H1 (cell line): Measurements from ENCODE around the gene GCLC. TPM values are rescaled to one million over a fixed set of nuclear protein-coding genes. Genes with fewer than 3 reads are reported as not detected.
A peak's percentile ranks its signal among the peaks of the same experiment; 100 is the strongest.

Experiments used
- CTCF ChIA-PET: fragments of 300-600 bp; sonication (Branson Sonifier 250); formaldehyde crosslinking; loops from one replicate; lab custom pipeline; 2021; ENCODE audit not compliant: partially characterized antibody; lab: Charles Lee
- POLR2A ChIA-PET: fragments of 300-600 bp; sonication (Branson Sonifier 250); formaldehyde crosslinking; loops from one replicate; lab custom pipeline; 2021; ENCODE audit warnings: inconsistent platforms; ENCODE audit not compliant: partially characterized antibody; lab: Charles Lee
- DNase-seq, 2 experiments: peaks; one replicate each; pipeline versions ENCODE4 v3.0.0 to v3.0.0-alpha.2; 2010 to 2022; ENCODE audit warnings: low spot score in 2 of 2, low read depth in 1 of 2, mixed read lengths in 1 of 2
- FAIRE-seq: peaks from 2 replicates; lab custom pipeline; 2011; peaks lifted over from hg19 to GRCh38; lab: Jason Lieb, UNC
- H2AFZ ChIP-seq: 2 replicates; pipeline ENCODE4 v1.8.1; 2012; ENCODE audit warnings: low read length, inconsistent platforms
- H2AK5ac ChIP-seq: 2 replicates; pipeline ENCODE4 v1.6.1; 2013; ENCODE audit warnings: low read depth, low read length
- H2BK120ac ChIP-seq: replicated peaks from 2 replicates; pipeline ENCODE3; 2013; ENCODE audit warnings: low read depth, low read length, inconsistent platforms
- H2BK12ac ChIP-seq: 2 replicates; pipeline ENCODE4 v1.6.1; 2013; ENCODE audit warnings: low read depth, low read length
- H2BK15ac ChIP-seq: 2 replicates; pipeline ENCODE4 v1.6.1; 2013; ENCODE audit warnings: low read length
- H2BK20ac ChIP-seq: 2 replicates; pipeline ENCODE4 v1.6.1; 2013; ENCODE audit warnings: low read length
- H2BK5ac ChIP-seq: 2 replicates; pipeline ENCODE4 v1.6.1; 2013; ENCODE audit warnings: low read depth, low read length
- H3K14ac ChIP-seq: 2 replicates; pipeline ENCODE4 v1.6.1; 2013; ENCODE audit warnings: inconsistent platforms; ENCODE audit not compliant: insufficient read length
- H3K18ac ChIP-seq: 2 replicates; pipeline ENCODE4 v1.6.1; 2013; ENCODE audit warnings: low read length; ENCODE audit errors: extremely low read depth
- H3K23ac ChIP-seq: 2 replicates; pipeline ENCODE4 v1.6.1; 2013; ENCODE audit warnings: inconsistent platforms; ENCODE audit not compliant: insufficient read length
- H3K23me2 ChIP-seq: 2 replicates; pipeline ENCODE4 v1.6.1; 2013; ENCODE audit warnings: low read depth, low read length
- H3K27ac ChIP-seq: 2 replicates; pipeline ENCODE4 v1.6.1; 2011; ENCODE audit warnings: low read depth, low read length, inconsistent platforms
- H3K27me3 ChIP-seq, 4 experiments: replicated peaks in 1 of 4; 1 replicate in 1 of 4; 2 replicates in 3 of 4; pipeline versions ENCODE4 v1.6.1 to v1.8.1; 2011 to 2013; ENCODE audit warnings: low read length in 3 of 4, mild to moderate bottlenecking in 3 of 4, inconsistent platforms in 2 of 4, mixed read lengths in 2 of 4, moderate library complexity in 1 of 4; ENCODE audit not compliant: control insufficient read depth in 3 of 4, insufficient read depth in 3 of 4; ENCODE audit errors: extremely low read depth in 1 of 4
- H3K36me3 ChIP-seq, 4 experiments: 2 replicates each; pipeline versions ENCODE4 v1.6.1 to v1.8.1; 2011 to 2013; ENCODE audit warnings: mild to moderate bottlenecking in 4 of 4, low read length in 3 of 4, moderate library complexity in 2 of 4, control low read depth in 1 of 4, inconsistent platforms in 1 of 4; ENCODE audit not compliant: insufficient read depth in 4 of 4, control insufficient read depth in 2 of 4
- H3K4ac ChIP-seq: replicated peaks from 2 replicates; pipeline ENCODE3; 2013; ENCODE audit warnings: low read length, low read depth, mixed read lengths, inconsistent platforms; ENCODE audit not compliant: insufficient read length
- H3K4me1 ChIP-seq, 4 experiments: replicated peaks in 1 of 4; 1 replicate in 1 of 4; 2 replicates in 3 of 4; pipeline versions ENCODE4 v1.6.1 to v1.8.1; 2011 to 2013; ENCODE audit warnings: low read length in 3 of 4, inconsistent platforms in 2 of 4, mixed read lengths in 1 of 4; ENCODE audit not compliant: insufficient read depth in 4 of 4, control insufficient read depth in 3 of 4
- H3K4me2 ChIP-seq, 2 experiments: 2 replicates each; pipeline versions ENCODE4 v1.6.1 to v1.8.1; 2011 to 2013; ENCODE audit warnings: low read depth in 2 of 2, low read length in 2 of 2, control low read depth in 1 of 2, inconsistent platforms in 1 of 2, mild to moderate bottlenecking in 1 of 2; ENCODE audit not compliant: insufficient read depth in 1 of 2
- H3K4me3 ChIP-seq, 4 experiments: fragments of 200-600, 300-600 bp in 1 of 4; sonication (generic), shearing (Covaris generic), sonication (Bioruptor Twin) in 1 of 4; 2 replicates each; pipeline versions ENCODE4 v1.5.1 to v1.8.1; 2011 to 2016; ENCODE audit warnings: low read length in 4 of 4, low read depth in 3 of 4, control low read depth in 2 of 4, inconsistent platforms in 2 of 4, mild to moderate bottlenecking in 2 of 4, mixed read lengths in 1 of 4, moderate library complexity in 1 of 4; ENCODE audit not compliant: insufficient read depth in 2 of 4; ENCODE audit errors: extremely low read depth in 1 of 4
- H3K56ac ChIP-seq: replicated peaks from 2 replicates; pipeline ENCODE3; 2013; ENCODE audit warnings: low read depth, mild to moderate bottlenecking, mixed read lengths, low read length, inconsistent platforms; ENCODE audit not compliant: insufficient read length
- H3K79me1 ChIP-seq: 2 replicates; pipeline ENCODE4 v1.6.1; 2013; ENCODE audit warnings: low read depth, low read length, control low read depth
- H3K79me2 ChIP-seq, 2 experiments: 2 replicates each; pipeline versions ENCODE4 v1.6.1 to v1.8.1; 2012 to 2013; ENCODE audit warnings: low read length in 2 of 2, mild to moderate bottlenecking in 2 of 2, inconsistent platforms in 1 of 2; ENCODE audit not compliant: insufficient read depth in 2 of 2, control insufficient read depth in 1 of 2
- H3K9ac ChIP-seq, 4 experiments: replicated peaks in 1 of 4; 1 replicate in 1 of 4; 2 replicates in 3 of 4; pipeline versions ENCODE4 v1.6.1 to v1.8.1; 2011 to 2013; ENCODE audit warnings: low read depth in 3 of 4, low read length in 3 of 4, control low read depth in 2 of 4, mild to moderate bottlenecking in 2 of 4, moderate library complexity in 2 of 4, inconsistent platforms in 1 of 4; ENCODE audit errors: extremely low read depth in 1 of 4
- H3K9me3 ChIP-seq, 2 experiments: 2 replicates each; pipeline versions ENCODE4 v1.6.1 to v1.8.1; 2012 to 2013; ENCODE audit warnings: mild to moderate bottlenecking in 2 of 2, moderate library complexity in 2 of 2, control low read depth in 1 of 2, inconsistent platforms in 1 of 2, low read depth in 1 of 2, low read length in 1 of 2, mixed read lengths in 1 of 2; ENCODE audit not compliant: insufficient read depth in 2 of 2
- H4K20me1 ChIP-seq, 2 experiments: replicated peaks in 1 of 2; 2 replicates each; pipeline versions ENCODE3 to v1.8.1; 2011 to 2013; ENCODE audit warnings: inconsistent platforms in 2 of 2, low read length in 2 of 2, mild to moderate bottlenecking in 1 of 2; ENCODE audit not compliant: insufficient read depth in 2 of 2, control insufficient read depth in 1 of 2
- H4K5ac ChIP-seq: 2 replicates; pipeline ENCODE4 v1.6.1; 2013; ENCODE audit warnings: low read length, low read depth, mixed read lengths, inconsistent platforms; ENCODE audit not compliant: insufficient read length
- H4K8ac ChIP-seq: 2 replicates; pipeline ENCODE4 v1.8.0; 2013; ENCODE audit warnings: mild to moderate bottlenecking, moderate library complexity, low read length, inconsistent platforms; ENCODE audit not compliant: insufficient read depth; ENCODE audit errors: extremely low read depth
- H4K91ac ChIP-seq: replicated peaks from 2 replicates; pipeline ENCODE3; 2013; ENCODE audit warnings: low read length, mixed read lengths, inconsistent platforms; ENCODE audit not compliant: insufficient read length
- CBX5 ChIP-seq: fragments of 300-800, 300-1000 bp; sonication (generic); IDR thresholded peaks from 2 replicates; pipeline ENCODE4 v1.7.1; 2016; ENCODE audit warnings: antibody characterized with exemption, low read length, low read depth
- CHD1 ChIP-seq: IDR thresholded peaks from 2 replicates; pipeline ENCODE4 v1.6.1; 2012; ENCODE audit warnings: low read depth, low read length, improper control_type of control experiment
- EGR1 ChIP-seq: IDR thresholded peaks from 2 replicates; pipeline ENCODE4 v1.6.1; 2011; ENCODE audit warnings: low read depth, low read length, borderline replicate concordance
- GTF2F1 ChIP-seq: IDR thresholded peaks from 2 replicates; pipeline ENCODE4 v1.6.1; 2012; ENCODE audit warnings: low read depth, low read length, improper control_type of control experiment, borderline replicate concordance
- POU5F1 ChIP-seq: IDR thresholded peaks from 2 replicates; pipeline ENCODE4 v1.6.1; 2011; ENCODE audit warnings: low read depth, mild to moderate bottlenecking, low read length, moderate library complexity
- RBBP5 ChIP-seq: IDR thresholded peaks from 2 replicates; pipeline ENCODE4 v1.7.1; 2012; ENCODE audit warnings: low read depth, mild to moderate bottlenecking, inconsistent platforms, low read length, moderate library complexity, borderline replicate concordance
- RFX5 ChIP-seq: IDR thresholded peaks from 2 replicates; pipeline ENCODE4 v1.6.1; 2011; ENCODE audit warnings: low read depth, low read length, improper control_type of control experiment, borderline replicate concordance
- SIN3A ChIP-seq, 2 experiments: IDR thresholded peaks in 1 of 2; conservative IDR thresholded peaks in 1 of 2; 2 replicates each; pipeline ENCODE4 v1.6.1; 2011 to 2012; ENCODE audit warnings: low read length in 2 of 2, improper control_type of control experiment in 1 of 2, low read depth in 1 of 2, mild to moderate bottlenecking in 1 of 2
- SUZ12 ChIP-seq: fragments of 200-600 bp; sonication (generic); IDR thresholded peaks from 2 replicates; pipeline ENCODE4 v1.6.1; 2012; ENCODE audit warnings: mild to moderate bottlenecking, inconsistent platforms, low read length, moderate library complexity, mixed read lengths
- WGBS, 2 experiments: shearing (Covaris generic) in 1 of 2; methylation state at CpG; one replicate each; pipeline versions ENCODE4 v1.1.6 to v1.1.7; 2013 to 2015; ENCODE audit warnings: low lambda C conversion rate in 2 of 2, mixed read lengths in 2 of 2, inconsistent platforms in 1 of 2, low coverage in 1 of 2, missing lambda C conversion rate in 1 of 2; ENCODE audit not compliant: insufficient replicate concordance in 2 of 2, insufficient coverage in 1 of 2, insufficient read length in 1 of 2; ENCODE audit errors: extremely low coverage in 1 of 2, missing lambda C conversion rate in 1 of 2; 5-methylcytosine and 5-hydroxymethylcytosine counted together
- polyA plus RNA-seq, 7 experiments: library from polyadenylated mRNA; depleted of rRNA in 3 of 7; stranded (reverse) in 5 of 7; unstranded in 2 of 7; fragments of >200 nt in 5 of 7; fragments of 200-250 nt in 2 of 7; gene quantifications; 1 replicate in 5 of 7; 2 replicates in 1 of 7; 4 replicates in 1 of 7; pipeline versions ENCODE4 v1.2.1 to v1.2.3, GENCODE V29; 2011 to 2013; ENCODE audit warnings: missing spikeins in 2 of 7, mixed read lengths in 2 of 7
- total RNA-seq: library from RNA; stranded (reverse); fragmentation: NEBNext Ultra II Directional; extraction: Animal tissue kit (Norgen Biotek cat#: 25700); gene quantifications from 2 replicates; pipeline ENCODE4 v1.2.1, GENCODE V29; 2021
- TF ChIP-seq, protein P1 (sequence below): IDR thresholded peaks from 2 replicates; pipeline ENCODE4 v1.6.1; 2012; ENCODE audit warnings: inconsistent platforms

GCLC gene
- total and polyA plus RNA-seq, 2 of the 8 experiments (the other 6 are each of a cell fraction or from before 2014, with no cell fraction given) = 15.8 to 54.0 TPM

DNA sequence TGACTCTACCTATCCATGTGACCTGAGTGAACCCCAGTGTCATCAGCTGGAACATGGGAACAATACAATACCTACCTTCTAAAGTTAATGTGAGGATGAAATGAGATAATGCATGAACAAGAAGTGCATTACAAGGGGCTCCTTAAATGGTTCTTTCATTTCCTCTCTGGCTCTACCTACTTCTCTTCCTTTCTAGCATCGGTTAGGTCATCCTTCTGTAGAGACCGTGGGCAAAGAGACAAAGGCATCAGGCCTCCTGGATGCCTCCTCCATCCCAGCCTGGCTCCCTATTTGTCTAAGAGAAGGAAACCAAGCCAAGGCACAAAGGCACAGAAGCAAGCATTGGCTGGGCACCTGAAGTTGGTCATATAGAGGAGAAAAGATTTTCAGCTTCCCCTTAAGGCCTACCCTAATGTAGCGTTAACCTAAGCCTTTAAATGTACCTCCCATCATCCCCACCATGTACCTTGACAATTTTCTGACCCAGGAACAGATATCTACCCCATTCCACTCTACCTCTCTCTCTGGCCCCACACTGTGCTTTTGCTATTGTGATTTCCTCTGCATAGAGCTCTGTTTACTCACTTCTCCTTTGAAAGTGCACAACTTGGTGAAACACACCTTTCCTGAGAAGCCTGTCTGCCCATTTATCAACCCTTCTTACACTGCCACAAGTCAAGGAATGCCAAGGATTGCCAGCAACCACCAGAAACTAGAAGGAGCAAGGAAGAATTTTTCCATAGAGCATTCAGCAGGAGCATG is 86.6 kb downstream of the GCLC start:
- POLR2A ChIA-PET = interaction anchor here (0.6 kb wide), 1 partner anchor 481 kb away, joined by 3 read pairs; no protein-coding TSS in a partner anchor
- WGBS, 2 experiments = 91% methylated on average over 3 of the region's 3 CpGs; no CpG with 5 or more reads in 1 of the 2 experiments
- Histone ChIP-seq H2BK12ac (no peak overlapping the region), H2BK15ac (no peak overlapping the region)
- no peak for TF ChIP-seq EGR1
- no peak for TF ChIP-seq GTF2F1
- TF ChIP-seq POU5F1 = no peak
- no peak for TF ChIP-seq RFX5
- no peak for TF ChIP-seq CHD1
- no peak for TF ChIP-seq SIN3A (conservative IDR thresholded peaks at IDR 0.05 in 1 of 2, IDR thresholded peaks at IDR 0.05 in 1 of 2; ENCODE audit: low read depth in 1 of 2, low read length in 2 of 2)
- TF ChIP-seq RBBP5 = no peak
- TF ChIP-seq, protein P1, sequence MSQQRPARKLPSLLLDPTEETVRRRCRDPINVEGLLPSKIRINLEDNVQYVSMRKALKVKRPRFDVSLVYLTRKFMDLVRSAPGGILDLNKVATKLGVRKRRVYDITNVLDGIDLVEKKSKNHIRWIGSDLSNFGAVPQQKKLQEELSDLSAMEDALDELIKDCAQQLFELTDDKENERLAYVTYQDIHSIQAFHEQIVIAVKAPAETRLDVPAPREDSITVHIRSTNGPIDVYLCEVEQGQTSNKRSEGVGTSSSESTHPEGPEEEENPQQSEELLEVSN = no peak
- no peak for TF ChIP-seq CBX5
- TF ChIP-seq SUZ12 = no peak
- TF ChIP-seq, all 59 proteins: peak for 0
- no peaks in the 10 kb centered on the region for H4K20me1 ChIP-seq
- H4K5ac ChIP-seq = no peak overlapping the region
- no peak overlapping the region for H3K14ac ChIP-seq
- no peaks in the 10 kb centered on the region for H3K23me2 ChIP-seq
- no peak overlapping the region for H3K4ac ChIP-seq
- no peak overlapping the region for H4K8ac ChIP-seq
- H2BK120ac ChIP-seq = no peak overlapping the region
- H3K23ac ChIP-seq = no peak overlapping the region
- H3K9me3 ChIP-seq = peaks cover 0 to 6% of the 10 kb centered on the region in 2 experiments; a peak in 1 of 4 replicates
- H3K27ac ChIP-seq = no peak overlapping the region
- no peaks in the 10 kb centered on the region for H3K79me1 ChIP-seq
- H3K36me3 ChIP-seq = no peaks in the 10 kb centered on the region
- H3K79me2 ChIP-seq = no peaks in the 10 kb centered on the region
- H3K18ac ChIP-seq = no peak overlapping the region
- no peak for FAIRE-seq
- CTCF ChIA-PET = interaction anchor here (0.9 to 2.2 kb wide), 7 partner anchors 10 to 286 kb away, joined by 3 to 9 read pairs (median 4); no protein-coding TSS in a partner anchor
- no peak overlapping the region for H3K56ac ChIP-seq
- H2AFZ ChIP-seq = peak overlapping the region; percentile 35; the same call in 1 of the 2 replicates
- H3K4me1 ChIP-seq = no peaks in the 10 kb centered on the region
- H2BK5ac ChIP-seq = no peak overlapping the region
- no peak for DNase-seq
- no peak overlapping the region for H2BK20ac ChIP-seq
- no peak overlapping the region for H3K9ac ChIP-seq
- H4K91ac ChIP-seq = no peak overlapping the region
- no peaks in the 10 kb centered on the region for H3K27me3 ChIP-seq
- H3K4me3 ChIP-seq = no peak overlapping the region
- H2AK5ac ChIP-seq = no peak overlapping the region
- H3K4me2 ChIP-seq = no peak overlapping the region
